Measurements from ENCODE around the gene SERINC2.

The SERINC2 gene

GRCh38 chr1:31371121-31371959, 41.7 kb upstream of the SERINC2 start:
- no peak for DNase-seq (ENCODE audit: low read depth, low spot score)
- no peak overlapping the region for H3K4me3 ChIP-seq (ENCODE audit: low read depth, low read length)
- TF ChIP-seq CTCF (IDR thresholded peaks at IDR 0.05; ENCODE audit: insufficient read depth, low read length, missing control alignments) = no peak
- POLR2A ChIA-PET = interaction anchor here (0.8 kb wide), 1 partner anchor 75 kb away, joined by 3 read pairs; the partner anchor contains the start of genes SNRNP40 and ZCCHC17
- CTCF ChIA-PET = interaction anchor here (8.0 to 11.7 kb wide), 2 partner anchors 24 to 51 kb away, joined by 62 to 84 read pairs; no protein-coding TSS in a partner anchor

DNA sequence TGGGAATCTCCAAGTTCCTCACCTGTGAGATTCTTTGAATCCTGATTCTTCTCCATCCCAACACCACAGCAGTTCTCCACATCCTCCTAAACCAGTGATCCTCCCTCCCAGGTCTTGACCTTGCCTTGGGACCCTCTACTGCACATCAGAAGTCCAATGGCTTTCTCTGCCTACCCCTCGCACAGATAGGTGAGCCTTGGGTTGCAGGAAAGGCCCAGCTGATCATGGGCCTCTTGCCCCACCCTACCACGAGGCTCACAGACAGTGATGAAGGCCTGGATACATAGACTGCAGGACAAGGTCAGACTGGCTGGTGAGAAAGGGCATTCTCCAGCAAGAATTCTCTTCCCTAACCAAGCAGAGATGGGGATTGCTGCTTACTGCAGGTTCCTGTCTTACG, 41.0 kb upstream of the SERINC2 start:
- CTCF ChIA-PET = interaction anchor here (8.0 to 11.7 kb wide), 2 partner anchors 23 to 50 kb away, joined by 62 to 84 read pairs; no protein-coding TSS in a partner anchor
- POLR2A ChIA-PET = no interaction called here
- no peak for TF ChIP-seq CTCF (IDR thresholded peaks at IDR 0.05; ENCODE audit: insufficient read depth, low read length, missing control alignments)
- H3K4me3 ChIP-seq (ENCODE audit: low read depth, low read length) = no peak overlapping the region
- DNase-seq (ENCODE audit: low read depth, low spot score) = no peak

GRCh38 chr1:31372751-31373055, 40.3 kb upstream of the SERINC2 start:
- POLR2A ChIA-PET = interaction anchor here (0.7 kb wide), 1 partner anchor 41 kb away, joined by 3 read pairs; no protein-coding TSS in a partner anchor

GRCh38 chr1:31373056-31373896, 39.7 kb upstream of the SERINC2 start, which contains the start of gene FABP3:
Gene FABP3 (minus strand): TSS chr1:31373076. CDS start chr1:31373014, 62 bp downstream.
- H3K4me3 ChIP-seq (ENCODE audit: low read depth, low read length) = peak within 1 kb of the TSS; percentile 54
- DNase-seq (ENCODE audit: low read depth, low spot score) = no peak
- no peak for TF ChIP-seq CTCF (IDR thresholded peaks at IDR 0.05; ENCODE audit: insufficient read depth, low read length, missing control alignments)
- ChIA-PET POLR2A (interaction anchor here (0.7 to 1.1 kb wide), 4 partner anchors 24 to 76 kb away, joined by 3 to 5 read pairs (median 4); partner anchors contain the start of genes SNRNP40 and ZCCHC17), CTCF (interaction anchor here (0.7 to 11.7 kb wide), 11 partner anchors 11 to 193 kb away, joined by 3 to 84 read pairs (median 4); no protein-coding TSS in a partner anchor)

More at GRCh38 chr1:31372751-31373055, 40.3 kb upstream of the SERINC2 start:
- CTCF ChIA-PET = interaction anchor here (0.8 to 11.7 kb wide), 6 partner anchors 13 to 189 kb away, joined by 3 to 84 read pairs (median 6); no protein-coding TSS in a partner anchor
- peak overlapping the region; percentile 54 for H3K4me3 ChIP-seq (ENCODE audit: low read depth, low read length)
- no peak for TF ChIP-seq CTCF (IDR thresholded peaks at IDR 0.05; ENCODE audit: insufficient read depth, low read length, missing control alignments)
- DNase-seq (ENCODE audit: low read depth, low spot score) = no peak

GRCh38 chr1:31373897-31374486, 39.0 kb upstream of the SERINC2 start:
- peak overlapping the region; percentile 54 for H3K4me3 ChIP-seq (ENCODE audit: low read depth, low read length)
- DNase-seq (ENCODE audit: low read depth, low spot score) = no peak
- ChIA-PET POLR2A (interaction anchor here (0.9 to 1.1 kb wide), 3 partner anchors 23 to 77 kb away, joined by 3 to 5 read pairs (median 4); partner anchors contain the start of genes SNRNP40 and ZCCHC17), CTCF (interaction anchor here (0.7 to 11.7 kb wide), 10 partner anchors 10 to 193 kb away, joined by 3 to 84 read pairs (median 4); no protein-coding TSS in a partner anchor)
- TF ChIP-seq CTCF (IDR thresholded peaks at IDR 0.05; ENCODE audit: insufficient read depth, low read length, missing control alignments) = no peak
